Endothelial cell of umbilical vein (primary cell): ENCODE data around the gene USP36. TPM values are rescaled to one million over a fixed set of nuclear protein-coding genes. Genes with fewer than 3 reads are reported as not detected.
"Not testable (repeated sequence)": the region's sequence is repeated elsewhere in the genome, so short reads cannot be mapped to it uniquely, and the experiment has no call there.

Experiments
- BruUV-seq: library from RNA; stranded (reverse); fragments of 400-500 nt; replicated peaks from 2 replicates; lab custom pipeline; 2021; lab: Mats Ljungman, UMichigan
- CTCF ChIA-PET: fragments of 300-600, 350-600 bp; sonication (Branson Sonifier 250); formaldehyde crosslinking; loops from one replicate; lab custom pipeline; 2021; ENCODE audit warnings: antibody characterized with exemption, inconsistent platforms; lab: Charles Lee
- POLR2A ChIA-PET: fragments of 300-600, 350-600 bp; sonication (Branson Sonifier 250); formaldehyde crosslinking; loops from one replicate; lab custom pipeline; 2021; ENCODE audit warnings: antibody characterized with exemption, inconsistent platforms; lab: Charles Lee
- DNase-seq: peaks from one replicate; pipeline ENCODE4 v3.0.0-alpha.2; 2011; ENCODE audit warnings: low read depth, low spot score
- FAIRE-seq: peaks from 2 replicates; lab custom pipeline; 2011; peaks lifted over from hg19 to GRCh38; lab: Jason Lieb, UNC
- H2AFZ ChIP-seq: 2 replicates; pipeline ENCODE4 v1.6.0; 2012; ENCODE audit warnings: low read depth, low read length, control low read depth, inconsistent platforms
- H3K27ac ChIP-seq: 2 replicates; pipeline ENCODE4 v1.5.1; 2011; ENCODE audit warnings: low read depth, mild to moderate bottlenecking, control low read depth, low read length, moderate library complexity; ENCODE audit not compliant: insufficient read depth
- H3K27me3 ChIP-seq, 2 experiments: 2 replicates each; pipeline versions ENCODE4 v1.6.0 to v1.6.1; 2011; ENCODE audit warnings: low read length in 2 of 2, mixed read lengths in 1 of 2; ENCODE audit not compliant: control insufficient read depth in 2 of 2, insufficient read depth in 2 of 2
- H3K36me3 ChIP-seq, 2 experiments: 2 replicates in 1 of 2; 3 replicates in 1 of 2; pipeline ENCODE4 v1.5.1; 2011; ENCODE audit warnings: low read length in 2 of 2, mild to moderate bottlenecking in 1 of 2, moderate library complexity in 1 of 2; ENCODE audit not compliant: control insufficient read depth in 2 of 2, insufficient read depth in 2 of 2; ENCODE audit errors: extremely low read depth in 1 of 2
- H3K4me1 ChIP-seq: 3 replicates; pipeline ENCODE4 v1.5.1; 2011; ENCODE audit warnings: mild to moderate bottlenecking, low read length; ENCODE audit not compliant: control insufficient read depth, insufficient read depth; ENCODE audit errors: extremely low read depth
- H3K4me2 ChIP-seq: 2 replicates; pipeline ENCODE4 v1.6.1; 2011; ENCODE audit warnings: low read length, control low read depth, mixed read lengths; ENCODE audit not compliant: insufficient read depth
- H3K4me3 ChIP-seq, 3 experiments: fragments of 200-600 bp in 1 of 3; sonication (generic), shearing (Covaris generic) in 1 of 3; replicated peaks in 1 of 3; 2 replicates each; pipeline ENCODE4 v1.5.1; 2011 to 2016; ENCODE audit warnings: control low read depth in 3 of 3, low read length in 3 of 3, mild to moderate bottlenecking in 2 of 3, inconsistent platforms in 1 of 3, low read depth in 1 of 3, moderate library complexity in 1 of 3; ENCODE audit not compliant: insufficient read depth in 1 of 3
- H3K79me2 ChIP-seq: 2 replicates; pipeline ENCODE4 v1.6.0; 2012; ENCODE audit warnings: low read length, inconsistent platforms; ENCODE audit not compliant: control insufficient read depth, insufficient read depth
- H3K9ac ChIP-seq: replicated peaks from 2 replicates; pipeline ENCODE3; 2011; ENCODE audit warnings: low read length, control low read depth; ENCODE audit not compliant: insufficient read depth; ENCODE audit errors: extremely low read depth
- H3K9me1 ChIP-seq: replicated peaks from 3 replicates; pipeline ENCODE4 v1.6.0; 2011; ENCODE audit warnings: mild to moderate bottlenecking, low read length; ENCODE audit not compliant: control insufficient read depth, insufficient read depth; ENCODE audit errors: extremely low read depth
- H3K9me3 ChIP-seq: replicated peaks from 2 replicates; pipeline ENCODE4 v1.5.1; 2012; ENCODE audit warnings: low read length, inconsistent platforms; ENCODE audit not compliant: control insufficient read depth, insufficient read depth
- H4K20me1 ChIP-seq: replicated peaks from 2 replicates; pipeline ENCODE3; 2011; ENCODE audit warnings: mild to moderate bottlenecking, low read length; ENCODE audit not compliant: control insufficient read depth, insufficient read depth; ENCODE audit errors: extremely low read depth
- CTCF ChIP-seq, 2 donors: IDR thresholded peaks; 1 replicate in 1 of 2; 2 replicates in 1 of 2; pipeline ENCODE4 v1.5.1; 2011; ENCODE audit warnings: low read length in 2 of 2, mild to moderate bottlenecking in 2 of 2, moderate library complexity in 2 of 2, control low read depth in 1 of 2, inconsistent platforms in 1 of 2, low read depth in 1 of 2; ENCODE audit not compliant: insufficient read depth in 1 of 2; ENCODE audit errors: extremely low read depth in 1 of 2
- JUN ChIP-seq: IDR thresholded peaks from 2 replicates; pipeline ENCODE4 v1.6.1; 2011; ENCODE audit warnings: borderline replicate concordance, low read depth; ENCODE audit not compliant: insufficient read length, insufficient read depth
- MYC ChIP-seq: IDR thresholded peaks from one replicate; pipeline ENCODE4 v1.6.1; 2011; ENCODE audit warnings: mild to moderate bottlenecking, low read depth, low read length
- POLR2AphosphoS5 ChIP-seq: IDR thresholded peaks from 2 replicates; pipeline ENCODE4 v1.6.1; 2012; ENCODE audit warnings: low read depth, mild to moderate bottlenecking, control low read depth, low read length, moderate library complexity; ENCODE audit not compliant: insufficient read depth
- dilution Hi-C: fragments of 300-500 bp; cut with MboI; formaldehyde crosslinking; loops from one replicate; pipeline ENCODE4 v1.15.0; 2019; ENCODE audit warnings: low sequenced_read_pairs; ENCODE audit not compliant: extremely low pct_ligation_motif_present
- intact Hi-C: fragments of 100-400 bp; cut with micrococcal nuclease; formaldehyde crosslinking; loops from one replicate; pipeline ENCODE4 v1.10.0; 2022
- polyA plus RNA-seq, 4 experiments: library from polyadenylated mRNA; depleted of rRNA in 3 of 4; stranded (reverse) in 3 of 4; unstranded in 1 of 4; fragments of >200 nt; gene quantifications; 2 replicates each; pipeline versions ENCODE4 v1.2.1 to v1.2.3, GENCODE V29; 2011 to 2012; ENCODE audit warnings: missing spikeins in 1 of 4
- total RNA-seq: library from RNA; stranded (reverse); gene quantifications from 2 replicates; pipeline ENCODE4 v1.2.3, GENCODE V29; 2021

Gene USP36
- total and polyA plus RNA-seq, 2 donors (not counting 3 experiments of a cell fraction or from before 2014, with no cell fraction given) = 29.8 to 46.6 TPM

GRCh38 chr17:78867046-78867445, 26.4 kb upstream of the USP36 start:
- H3K4me1 ChIP-seq = peaks cover 13% of the 10 kb centered on the region
- H3K79me2 ChIP-seq, H2AFZ ChIP-seq, intact Hi-C loops, H3K27me3 ChIP-seq, H3K4me3 ChIP-seq, H3K9me1 ChIP-seq, H3K9ac ChIP-seq, H3K4me2 ChIP-seq, POLR2A ChIA-PET, H3K27ac ChIP-seq, DNase-seq, FAIRE-seq, H3K9me3 ChIP-seq, BruUV-seq, H4K20me1 ChIP-seq, dilution Hi-C loops: not testable (repeated sequence)
- H3K36me3 ChIP-seq = peaks cover 2 to 18% of the 10 kb centered on the region in 2 experiments
- CTCF ChIA-PET = interaction anchor here (0.8 to 6.7 kb wide), 7 partner anchors 9 to 102 kb away, joined by 3 to 171 read pairs (median 10); no protein-coding TSS in a partner anchor

- no peaks in the 10 kb centered on the region for H3K79me2 ChIP-seq
These were observed 25.2 kb upstream of the USP36 start for GRCh38 chr17:78865682-78866390.

More at GRCh38 chr17:78865682-78866390, 25.2 kb upstream of the USP36 start:
- H3K9me3 ChIP-seq = no peaks in the 10 kb centered on the region
- peak; percentile 97 for FAIRE-seq
- DNase-seq = peak; percentile 89
- H3K4me3 ChIP-seq = no peak overlapping the region
- peaks cover 22% of the 10 kb centered on the region for H3K4me1 ChIP-seq
- peaks cover 2 to 16% of the 10 kb centered on the region in 2 experiments for H3K36me3 ChIP-seq
- dilution Hi-C loops (no loop called here), intact Hi-C loops (loop anchor here (1.0 kb wide), 3 partner anchors 7 to 105 kb away; no protein-coding TSS in a partner anchor)
- H3K9ac ChIP-seq = no peak overlapping the region
- ChIA-PET POLR2A (no interaction called here), CTCF (interaction anchor here (0.6 to 6.7 kb wide), 46 partner anchors 9 to 369 kb away, joined by 3 to 171 read pairs (median 5); partner anchors contain the start of genes ENGASE, TIMP2 and USP36)
- H3K27me3 ChIP-seq = no peaks in the 10 kb centered on the region
- no peak overlapping the region for H2AFZ ChIP-seq
- no peaks in the 10 kb centered on the region for H3K9me1 ChIP-seq
- peak overlapping the region; percentile 37 for H3K4me2 ChIP-seq
- TF ChIP-seq MYC = no peak
- peak; percentile 92 to 93 for TF ChIP-seq CTCF (IDR thresholded peaks at IDR 0.05; ENCODE audit: extremely low read depth in 1 of 2, insufficient read depth in 1 of 2, low read depth in 1 of 2, low read length in 2 of 2)
- TF ChIP-seq JUN = no peak
- TF ChIP-seq POLR2AphosphoS5 = peak; percentile 44
- no peaks in the 10 kb centered on the region for H4K20me1 ChIP-seq
- H3K27ac ChIP-seq = no peak overlapping the region
- BruUV-seq = no TSS peak
